HepG2 (cell line): ENCODE data around the gene KCNQ5. TPM values are rescaled to one million over a fixed set of nuclear protein-coding genes. Genes with fewer than 3 reads are reported as not detected.

ENCODE experiments used
- ATAC-seq: fragments of 200-7000 bp; cut with Tn5 transposase; 3 replicates; pipeline ENCODE4 v1.9.1; 2020; ENCODE audit warnings: mild to moderate bottlenecking, moderate library complexity
- BruUV-seq: library from RNA; stranded (reverse); fragments of 400-500 nt; replicated peaks from 2 replicates; lab custom pipeline; 2021; lab: Mats Ljungman, UMichigan
- CTCF ChIA-PET: fragments of 300-600 bp; formaldehyde crosslinking; extraction: SDS; loops from one replicate; lab custom pipeline; 2021; ENCODE audit warnings: low total read pairs, inconsistent platforms, low intra/inter-chr PET ratio; lab: Yijun Ruan, JAX
- POLR2A ChIA-PET: fragments of 350-600 bp; sonication (Branson Sonifier 250); formaldehyde crosslinking; loops from one replicate; lab custom pipeline; 2020; ENCODE audit warnings: antibody characterized with exemption, inconsistent platforms; lab: Yijun Ruan, JAX
- DNase-seq: peaks from one replicate; pipeline ENCODE4 v3.0.0-alpha.2; 2015; ENCODE audit warnings: low spot score
- FAIRE-seq: peaks from 3 replicates; lab custom pipeline; 2011; peaks lifted over from hg19 to GRCh38; lab: Jason Lieb, UNC
- H2AFZ ChIP-seq: one replicate; pipeline ENCODE4 v1.6.1; 2011; ENCODE audit warnings: low read length, inconsistent platforms
- H3K27ac ChIP-seq: fragments of 300-600 bp; 3 replicates; pipeline ENCODE4 v1.8.0; 2011; ENCODE audit warnings: mixed run types, mild to moderate bottlenecking, mixed read lengths, low read length, inconsistent platforms; ENCODE audit not compliant: insufficient read depth; ENCODE audit errors: extremely low read length
- H3K27me3 ChIP-seq, 2 experiments: fragments of 200-600 bp in 1 of 2; 2 replicates in 1 of 2; 3 replicates in 1 of 2; pipeline versions ENCODE4 v1.6.0 to v1.8.0; 2011; ENCODE audit warnings: low read length in 2 of 2, mild to moderate bottlenecking in 2 of 2, moderate library complexity in 2 of 2, inconsistent platforms in 1 of 2; ENCODE audit not compliant: insufficient read depth in 2 of 2, control insufficient read depth in 1 of 2
- H3K36me3 ChIP-seq, 2 experiments: fragments of 200-600 bp in 1 of 2; replicated peaks in 1 of 2; 2 replicates in 1 of 2; 3 replicates in 1 of 2; pipeline versions ENCODE4 v1.5.1 to v1.8.0; 2011; ENCODE audit warnings: low read length in 2 of 2, inconsistent platforms in 1 of 2; ENCODE audit not compliant: insufficient read depth in 2 of 2, control insufficient read depth in 1 of 2
- H3K4me1 ChIP-seq: 2 replicates; pipeline ENCODE4 v1.5.1; 2012; ENCODE audit warnings: low read length, inconsistent platforms; ENCODE audit not compliant: insufficient read depth
- H3K4me2 ChIP-seq: 2 replicates; pipeline ENCODE4 v1.6.0; 2011; ENCODE audit warnings: low read depth, low read length, inconsistent platforms
- H3K4me3 ChIP-seq, 3 experiments: fragments of 200-600 bp in 1 of 3; sonication (generic), shearing (Covaris generic) in 1 of 3; replicated peaks in 1 of 3; 2 replicates each; pipeline ENCODE4 v1.5.1; 2011 to 2016; ENCODE audit warnings: low read length in 3 of 3, inconsistent platforms in 2 of 3, low read depth in 2 of 3, mild to moderate bottlenecking in 2 of 3, control low read depth in 1 of 3, mixed read lengths in 1 of 3; ENCODE audit not compliant: insufficient read depth in 1 of 3
- H3K79me2 ChIP-seq: one replicate; pipeline ENCODE4 v1.6.1; 2011; ENCODE audit warnings: low read length, inconsistent platforms; ENCODE audit not compliant: insufficient read depth
- H3K9ac ChIP-seq: 2 replicates; pipeline ENCODE4 v1.6.0; 2011; ENCODE audit warnings: mild to moderate bottlenecking, low read depth, low read length, inconsistent platforms; ENCODE audit not compliant: insufficient read depth
- H3K9me3 ChIP-seq: 2 replicates; pipeline ENCODE4 v1.5.1; 2012; ENCODE audit warnings: mild to moderate bottlenecking, low read length
- H4K20me1 ChIP-seq: 2 replicates; pipeline ENCODE4 v1.6.0; 2011; ENCODE audit warnings: inconsistent platforms, mild to moderate bottlenecking, low read length, moderate library complexity; ENCODE audit not compliant: insufficient read depth
- CEBPB ChIP-seq: IDR thresholded peaks from 2 replicates; pipeline ENCODE4 v1.6.1; 2011; ENCODE audit warnings: low read depth, low read length, improper control_type of control experiment, borderline replicate concordance
- CEBPG ChIP-seq: IDR thresholded peaks from 2 replicates; pipeline ENCODE4 v1.6.1; 2016
- DMAP1 ChIP-seq: IDR thresholded peaks from 2 replicates; pipeline ENCODE4 v1.6.1; 2016
- ERF ChIP-seq: IDR thresholded peaks from 2 replicates; pipeline ENCODE4 v1.6.1; 2018; ENCODE audit warnings: missing biosample characterization, missing genetic modification reagents
- PHF8 ChIP-seq: sonication (generic); formaldehyde crosslinking; IDR thresholded peaks from 2 replicates; pipeline ENCODE4 v1.5.0; 2020; ENCODE audit warnings: missing genetic modification reagents
- REST ChIP-seq, 2 experiments: IDR thresholded peaks; 2 replicates each; pipeline ENCODE4 v1.6.1; 2011 to 2012; ENCODE audit warnings: low read length in 2 of 2, borderline replicate concordance in 1 of 2, low read depth in 1 of 2, mild to moderate bottlenecking in 1 of 2, moderate library complexity in 1 of 2
- SMAD9 ChIP-seq: sonication (generic); formaldehyde crosslinking; IDR thresholded peaks from 2 replicates; pipeline ENCODE4 v1.5.1; 2020; ENCODE audit warnings: mild to moderate bottlenecking, missing genetic modification reagents
- ZKSCAN8 ChIP-seq: IDR thresholded peaks from 2 replicates; pipeline ENCODE4 v1.6.1; 2016; ENCODE audit warnings: borderline replicate concordance, missing genetic modification reagents, missing compliant biosample characterization
- ZNF557 ChIP-seq: sonication (generic); formaldehyde crosslinking; IDR thresholded peaks from 2 replicates; pipeline ENCODE4 v1.4.0; 2020; ENCODE audit warnings: missing genetic modification reagents
- ZNF598 ChIP-seq: sonication (generic); formaldehyde crosslinking; IDR thresholded peaks from 2 replicates; pipeline ENCODE4 v1.5.1; 2020; ENCODE audit warnings: mild to moderate bottlenecking, missing genetic modification reagents, borderline replicate concordance
- WGBS: methylation state at CpG from one replicate; pipeline ENCODE4 v1.1.6; 2017; ENCODE audit warnings: low lambda C conversion rate; 5-methylcytosine and 5-hydroxymethylcytosine counted together
- in situ Hi-C: cut with HindIII; loops from 2 replicates; pipeline ENCODE4 v1.10.0; 2017; ENCODE audit warnings: low pct_unique_long_range_greater_than_20kb; ENCODE audit not compliant: extremely low pct_ligation_motif_present
- intact Hi-C: fragments of 100-400 bp; cut with micrococcal nuclease; formaldehyde crosslinking; loops from one replicate; pipeline ENCODE4 v1.10.0; 2022; ENCODE audit not compliant: unreplicated experiment
- polyA plus RNA-seq, 8 experiments: library from polyadenylated mRNA; depleted of rRNA in 3 of 8; stranded (reverse) in 7 of 8; unstranded in 1 of 8; fragments of >200 nt; fragmentation: Illumina TruSeq in 4 of 8; extraction: Trizol in 4 of 8; gene quantifications; 2 replicates each; pipeline versions ENCODE4 v1.2.1 to v1.2.3, GENCODE V29; 2011 to 2016; ENCODE audit warnings: low read depth in 4 of 8, missing spikeins in 1 of 8, mixed read lengths in 1 of 8; ENCODE audit not compliant: insufficient read depth in 1 of 8
- total RNA-seq, 5 experiments: library from RNA; depleted of rRNA; stranded (reverse); fragments of >200 nt; fragmentation: Illumina TruSeq; extraction: Trizol; gene quantifications; 2 replicates each; pipeline ENCODE4 v1.2.3, GENCODE V29; 2016; ENCODE audit warnings: low read depth in 1 of 5
- TF ChIP-seq, protein P1 (sequence below): IDR thresholded peaks from 2 replicates; pipeline ENCODE4 v1.6.1; 2012; ENCODE audit warnings: low read length, improper control_type of control experiment

KCNQ5 gene
- total and polyA plus RNA-seq, 2 of the 13 experiments (the other 11 are each of a cell fraction or from before 2014, with no cell fraction given): 0.04 TPM; not detected in 1

- TF ChIP-seq REST (IDR thresholded peaks at IDR 0.05; ENCODE audit: borderline replicate concordance in 1 of 2, low read depth in 1 of 2, low read length in 2 of 2) (no peak), PHF8 (CRISPR knock-in tag) (no peak)
- TF ChIP-seq, all 625 proteins: peak for 0
These were observed 315.1 kb downstream of the KCNQ5 start (continued) for GRCh38 chr6:72936766-72937559.

DNA sequence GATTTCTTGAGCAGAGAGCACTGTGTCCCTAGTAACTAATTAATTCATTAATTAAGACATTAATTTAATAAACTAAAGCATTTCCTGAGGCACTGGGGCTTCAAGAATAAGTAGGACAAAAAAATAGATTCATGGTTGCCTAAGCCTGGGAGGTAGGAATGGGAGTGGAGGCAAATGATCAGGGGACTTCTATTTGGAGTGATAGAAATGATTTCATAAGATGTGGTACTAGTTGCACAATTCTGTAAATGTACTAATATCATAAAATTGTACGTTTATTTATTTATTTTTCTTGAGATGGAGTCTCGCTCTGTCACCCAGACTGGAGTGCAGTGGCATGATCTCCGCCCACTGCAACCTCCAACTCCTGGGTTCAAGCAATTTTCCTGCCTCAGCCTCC is 316.2 kb downstream of the KCNQ5 start:
- WGBS: 14% methylated on average over 3 of the region's 3 CpGs
- H3K4me1 ChIP-seq: no peaks in the 10 kb centered on the region
- H3K4me2 ChIP-seq: no peak overlapping the region
- CTCF ChIA-PET: no interaction called here
- H3K27me3 ChIP-seq: no peaks in the 10 kb centered on the region
- no peak for ATAC-seq
- H3K9me3 ChIP-seq: no peaks in the 10 kb centered on the region
- H3K4me3 ChIP-seq: no peak overlapping the region
- no peak overlapping the region for H3K9ac ChIP-seq
- POLR2A ChIA-PET: no interaction called here
- no peaks in the 10 kb centered on the region for H4K20me1 ChIP-seq
- H3K36me3 ChIP-seq: no peaks in the 10 kb centered on the region
- FAIRE-seq: no peak
- TF ChIP-seq ZNF557 (CRISPR knock-in tag) (no peak), CEBPG (no peak), SMAD9 (CRISPR knock-in tag) (no peak), DMAP1 (CRISPR knock-in tag) (no peak), ERF (CRISPR knock-in tag) (no peak), ZNF598 (CRISPR knock-in tag) (no peak), CEBPB (0 out of 2 replicates have a peak, but pooled peaks have one; percentile 12), ZKSCAN8 (CRISPR knock-in tag) (no peak)
- TF ChIP-seq, protein P1, sequence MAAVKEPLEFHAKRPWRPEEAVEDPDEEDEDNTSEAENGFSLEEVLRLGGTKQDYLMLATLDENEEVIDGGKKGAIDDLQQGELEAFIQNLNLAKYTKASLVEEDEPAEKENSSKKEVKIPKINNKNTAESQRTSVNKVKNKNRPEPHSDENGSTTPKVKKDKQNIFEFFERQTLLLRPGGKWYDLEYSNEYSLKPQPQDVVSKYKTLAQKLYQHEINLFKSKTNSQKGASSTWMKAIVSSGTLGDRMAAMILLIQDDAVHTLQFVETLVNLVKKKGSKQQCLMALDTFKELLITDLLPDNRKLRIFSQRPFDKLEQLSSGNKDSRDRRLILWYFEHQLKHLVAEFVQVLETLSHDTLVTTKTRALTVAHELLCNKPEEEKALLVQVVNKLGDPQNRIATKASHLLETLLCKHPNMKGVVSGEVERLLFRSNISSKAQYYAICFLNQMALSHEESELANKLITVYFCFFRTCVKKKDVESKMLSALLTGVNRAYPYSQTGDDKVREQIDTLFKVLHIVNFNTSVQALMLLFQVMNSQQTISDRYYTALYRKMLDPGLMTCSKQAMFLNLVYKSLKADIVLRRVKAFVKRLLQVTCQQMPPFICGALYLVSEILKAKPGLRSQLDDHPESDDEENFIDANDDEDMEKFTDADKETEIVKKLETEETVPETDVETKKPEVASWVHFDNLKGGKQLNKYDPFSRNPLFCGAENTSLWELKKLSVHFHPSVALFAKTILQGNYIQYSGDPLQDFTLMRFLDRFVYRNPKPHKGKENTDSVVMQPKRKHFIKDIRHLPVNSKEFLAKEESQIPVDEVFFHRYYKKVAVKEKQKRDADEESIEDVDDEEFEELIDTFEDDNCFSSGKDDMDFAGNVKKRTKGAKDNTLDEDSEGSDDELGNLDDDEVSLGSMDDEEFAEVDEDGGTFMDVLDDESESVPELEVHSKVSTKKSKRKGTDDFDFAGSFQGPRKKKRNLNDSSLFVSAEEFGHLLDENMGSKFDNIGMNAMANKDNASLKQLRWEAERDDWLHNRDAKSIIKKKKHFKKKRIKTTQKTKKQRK: no peak
- no peak overlapping the region for H2AFZ ChIP-seq
- no TSS peak for BruUV-seq
- no peak overlapping the region for H3K27ac ChIP-seq
- intact Hi-C loops (no loop called here), in situ Hi-C loops (no loop called here)
- H3K79me2 ChIP-seq: no peaks in the 10 kb centered on the region
- no peak for DNase-seq
